GM10248 (cell line): ENCODE results near the gene RASA2.

Experiments used
- CTCF ChIA-PET: fragments of 300-600 bp; sonication (Branson Sonifier 250); formaldehyde crosslinking; extraction: SDS; loops from one replicate; lab custom pipeline; 2021; ENCODE audit warnings: antibody characterized with exemption; lab: Yijun Ruan, JAX
- POLR2A ChIA-PET: fragments of 350-650 bp; sonication (Branson Sonifier 250); formaldehyde crosslinking; extraction: SDS; loops from one replicate; lab custom pipeline; 2020; ENCODE audit warnings: antibody characterized with exemption; lab: Yijun Ruan, JAX
- DNase-seq: peaks from one replicate; pipeline ENCODE4 v3.0.0; 2012; ENCODE audit errors: extremely low spot score
- TF ChIP-seq, protein P1 (sequence below): IDR thresholded peaks from 2 replicates; pipeline ENCODE4 v1.5.1; 2012; ENCODE audit warnings: mild to moderate bottlenecking, low read depth; ENCODE audit errors: extremely low read depth, missing control alignments, control extremely low read depth

Gene RASA2

DNA sequence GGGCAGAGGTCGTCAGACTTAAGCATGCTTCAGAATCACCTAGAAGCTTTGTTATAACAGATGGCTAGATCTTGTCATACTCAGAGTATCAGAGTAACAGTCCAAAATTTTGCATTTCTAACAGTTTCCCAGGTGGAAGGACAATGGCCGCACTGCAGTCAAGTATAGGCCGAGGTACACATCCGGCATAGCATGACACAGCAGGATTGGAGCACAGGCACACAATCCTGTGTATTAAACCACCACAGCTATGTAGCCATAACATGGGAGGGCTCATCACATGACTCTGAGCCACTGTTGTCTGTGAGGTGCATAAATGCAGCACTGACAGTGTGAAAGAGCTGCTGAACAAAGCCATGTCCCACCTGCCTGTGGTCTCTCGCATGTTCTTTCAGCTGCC, 165.5 kb downstream of the RASA2 start:
- DNase-seq: no peak
- CTCF ChIA-PET: interaction anchor here (1.0 kb wide), 1 partner anchor 9 kb away, joined by 3 read pairs; no protein-coding TSS in a partner anchor
- POLR2A ChIA-PET: no interaction called here

DNA sequence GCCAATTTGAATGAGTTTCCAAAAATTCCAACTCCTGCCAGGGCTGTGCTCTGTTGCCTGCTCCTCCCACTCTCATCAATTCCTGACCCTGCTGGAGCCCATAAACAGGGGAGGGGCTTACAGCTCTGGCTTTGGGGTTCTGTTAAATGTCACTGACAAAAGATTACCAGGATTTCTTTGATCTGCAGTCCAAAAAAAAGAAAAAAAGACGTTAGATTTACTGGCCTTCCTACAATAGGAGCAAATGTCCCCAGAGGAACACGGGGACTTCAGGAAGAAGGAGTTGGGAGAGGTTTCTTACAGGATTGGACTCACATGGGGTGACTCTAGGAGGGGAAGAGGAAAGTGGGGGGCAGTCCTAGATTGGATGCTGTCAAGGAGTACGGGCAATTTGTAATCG, 167.0 kb downstream of the RASA2 start:
- TF ChIP-seq, protein P1, sequence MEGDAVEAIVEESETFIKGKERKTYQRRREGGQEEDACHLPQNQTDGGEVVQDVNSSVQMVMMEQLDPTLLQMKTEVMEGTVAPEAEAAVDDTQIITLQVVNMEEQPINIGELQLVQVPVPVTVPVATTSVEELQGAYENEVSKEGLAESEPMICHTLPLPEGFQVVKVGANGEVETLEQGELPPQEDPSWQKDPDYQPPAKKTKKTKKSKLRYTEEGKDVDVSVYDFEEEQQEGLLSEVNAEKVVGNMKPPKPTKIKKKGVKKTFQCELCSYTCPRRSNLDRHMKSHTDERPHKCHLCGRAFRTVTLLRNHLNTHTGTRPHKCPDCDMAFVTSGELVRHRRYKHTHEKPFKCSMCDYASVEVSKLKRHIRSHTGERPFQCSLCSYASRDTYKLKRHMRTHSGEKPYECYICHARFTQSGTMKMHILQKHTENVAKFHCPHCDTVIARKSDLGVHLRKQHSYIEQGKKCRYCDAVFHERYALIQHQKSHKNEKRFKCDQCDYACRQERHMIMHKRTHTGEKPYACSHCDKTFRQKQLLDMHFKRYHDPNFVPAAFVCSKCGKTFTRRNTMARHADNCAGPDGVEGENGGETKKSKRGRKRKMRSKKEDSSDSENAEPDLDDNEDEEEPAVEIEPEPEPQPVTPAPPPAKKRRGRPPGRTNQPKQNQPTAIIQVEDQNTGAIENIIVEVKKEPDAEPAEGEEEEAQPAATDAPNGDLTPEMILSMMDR: no peak
- ChIA-PET CTCF (no interaction called here), POLR2A (no interaction called here)
- DNase-seq: no peak

More for the DNA sequence above, 165.5 kb downstream of the RASA2 start:
- TF ChIP-seq, protein P1: no peak

DNA sequence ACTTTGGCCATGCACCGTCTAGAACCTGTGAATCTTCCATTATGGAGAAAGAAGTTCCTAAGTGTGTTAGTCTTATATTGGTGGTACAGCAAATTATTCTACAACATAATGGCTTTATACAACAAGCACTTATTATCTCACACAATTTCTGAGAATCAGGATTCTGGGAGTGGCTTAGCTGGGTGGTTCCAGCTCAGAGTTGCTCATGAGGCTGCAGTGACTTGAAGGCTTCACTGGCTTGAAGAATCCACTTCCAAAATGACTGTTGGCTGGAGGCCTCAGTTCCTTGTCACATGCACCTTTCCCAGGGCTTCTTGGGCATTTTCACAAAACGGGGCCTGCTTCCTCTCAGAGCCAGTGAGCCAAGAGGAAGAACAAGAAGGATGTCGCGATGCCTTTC, 169.0 kb downstream of the RASA2 start:
- POLR2A ChIA-PET: no interaction called here
- DNase-seq: no peak
- CTCF ChIA-PET: interaction anchor here (2.2 kb wide), 1 partner anchor 11 kb away, joined by 7 read pairs; no protein-coding TSS in a partner anchor
- TF ChIP-seq, protein P1: no peak

DNA sequence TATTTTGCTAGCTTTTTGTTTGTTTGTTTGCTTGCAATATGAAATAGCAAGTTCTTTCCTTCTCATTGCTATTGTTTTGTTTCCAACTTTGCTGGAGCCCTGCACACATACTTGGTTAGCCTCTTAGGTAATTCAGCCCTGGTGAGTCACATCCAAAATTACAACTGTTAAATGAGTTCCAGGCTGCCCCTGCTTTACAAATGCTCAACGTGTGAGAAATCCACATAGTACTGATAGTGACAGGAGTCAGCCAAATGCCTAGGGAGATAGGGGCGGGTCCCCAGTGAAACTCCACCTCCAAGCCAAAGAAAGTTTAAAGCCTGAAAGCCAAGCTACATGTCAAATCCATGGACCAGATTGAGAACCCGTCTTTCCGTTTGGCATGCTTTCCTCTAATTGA, 169.9 kb downstream of the RASA2 start:
- TF ChIP-seq, protein P1: no peak
- no peak for DNase-seq
- POLR2A ChIA-PET: no interaction called here
- CTCF ChIA-PET: interaction anchor here (2.2 kb wide), 1 partner anchor 12 kb away, joined by 7 read pairs; no protein-coding TSS in a partner anchor

DNA sequence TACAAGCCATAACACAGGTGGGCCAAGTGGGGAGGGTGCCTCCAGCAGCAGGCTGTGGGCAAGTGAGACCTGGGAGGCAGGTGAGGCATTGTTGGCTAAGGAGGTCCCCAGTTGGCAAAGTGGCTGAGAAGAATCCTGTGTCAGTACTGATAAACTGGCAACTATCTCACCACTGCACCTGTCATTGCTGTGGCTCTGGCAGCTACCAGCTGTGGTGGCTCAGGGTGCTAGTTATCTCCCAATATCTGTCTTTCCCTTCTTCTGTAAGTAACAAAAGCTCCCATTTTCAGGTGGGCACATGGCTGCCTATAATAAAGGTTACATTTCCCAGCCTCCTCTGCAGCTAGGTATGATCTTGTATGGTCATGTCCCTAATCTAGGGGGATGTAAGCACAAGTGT, 170.7 kb downstream of the RASA2 start:
- POLR2A ChIA-PET: no interaction called here
- TF ChIP-seq, protein P1: no peak
- CTCF ChIA-PET: interaction anchor here (1.4 kb wide), 2 partner anchors 12 to 14 kb away, joined by 4 to 6 read pairs; no protein-coding TSS in a partner anchor
- no peak for DNase-seq

DNA sequence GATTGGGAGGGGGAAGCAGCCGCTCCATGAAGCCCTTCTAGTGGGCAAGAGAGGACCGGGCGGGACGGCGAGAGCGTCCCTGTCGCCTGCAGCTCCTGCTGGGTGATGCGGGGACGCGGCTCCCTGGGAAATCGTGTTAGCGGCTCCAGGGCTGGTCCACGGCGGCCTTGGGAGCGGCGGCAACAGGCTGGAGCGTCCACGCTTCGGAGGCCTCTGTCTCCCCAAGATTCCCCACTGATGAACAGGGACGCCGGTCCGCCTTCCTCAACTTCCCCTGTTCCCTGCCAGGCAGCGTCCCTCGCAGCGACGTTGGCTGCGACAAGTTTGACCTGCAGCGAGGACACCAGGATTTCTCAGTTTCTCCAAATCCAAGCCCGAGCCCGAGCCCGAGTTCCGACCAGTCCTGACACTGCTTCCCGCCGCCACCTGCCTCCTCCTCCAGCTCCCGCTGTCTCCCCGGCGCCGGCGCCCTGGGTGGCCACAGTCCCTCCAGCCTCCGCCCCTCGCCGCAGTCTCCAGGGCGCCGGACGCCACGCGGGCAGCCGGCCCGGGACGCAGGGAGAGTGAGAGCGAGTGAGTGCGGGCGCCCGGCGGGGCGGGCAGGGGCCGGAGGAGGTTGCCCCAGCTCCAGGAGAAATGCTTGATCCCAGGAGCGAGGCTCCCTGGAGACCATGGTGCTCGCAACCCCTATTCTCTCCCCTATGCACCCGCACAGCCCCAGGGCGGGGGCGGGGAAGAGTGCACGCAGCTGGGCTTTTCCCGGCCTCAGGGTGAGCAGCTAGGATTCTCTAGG, 173.2 kb downstream of the RASA2 start:
- TF ChIP-seq, protein P1: no peak
- ChIA-PET POLR2A (no interaction called here), CTCF (no interaction called here)
- no peak for DNase-seq
